Cardiac muscle cell (in vitro differentiated cells and primary cell): ENCODE data around the gene SCYL2. TPM values are rescaled to one million over a fixed set of nuclear protein-coding genes. Genes with fewer than 3 reads are reported as not detected.

ENCODE experiments used
- DNase-seq, 2 donors: peaks; one replicate each; pipeline versions ENCODE4 v3.0.0 to v3.0.0-alpha.2; 2010 to 2017; ENCODE audit warnings: low read depth in 1 of 2, low spot score in 1 of 2
- H3K27ac ChIP-seq: fragments of 200-600 bp; sonication (generic); 2 replicates; pipeline ENCODE4 v1.5.1; 2016
- H3K27me3 ChIP-seq: fragments of 200-600 bp; sonication (generic); 2 replicates; pipeline ENCODE4 v1.6.0; 2016; ENCODE audit warnings: control low read depth
- H3K36me3 ChIP-seq: fragments of 200-600 bp; sonication (generic); 2 replicates; pipeline ENCODE4 v1.5.1; 2016; ENCODE audit warnings: control low read depth
- H3K4me1 ChIP-seq: fragments of 200-600 bp; sonication (generic); 2 replicates; pipeline ENCODE4 v1.8.1; 2017; ENCODE audit warnings: low read depth, mild to moderate bottlenecking, mixed run types
- H3K4me3 ChIP-seq: fragments of 200-600 bp; sonication (generic); 2 replicates; pipeline ENCODE4 v1.5.1; 2016; ENCODE audit warnings: mild to moderate bottlenecking
- H3K9me3 ChIP-seq: fragments of 200-600 bp; sonication (generic); 2 replicates; pipeline ENCODE4 v1.5.1; 2017; ENCODE audit warnings: low read depth, mild to moderate bottlenecking, control low read depth
- polyA plus RNA-seq: library from polyadenylated mRNA; unstranded; fragments of >200 nt; fragmentation: Nextera tagmentation; extraction: Ambion mirVana; gene quantifications from 2 replicates; pipeline ENCODE4 v1.2.1, GENCODE V29; 2016
- total RNA-seq: library from RNA; depleted of rRNA; stranded (reverse); fragments of >200 nt; gene quantifications from 2 replicates; pipeline ENCODE4 v1.2.3, GENCODE V29; 2016
- TF ChIP-seq, protein P1 (sequence below): IDR thresholded peaks from 2 replicates; pipeline ENCODE4 v1.5.1; 2012; ENCODE audit warnings: low read depth, mild to moderate bottlenecking, low read length

Gene SCYL2
- total and polyA plus RNA-seq, 2 experiments from 2014 or later, result 26.7 to 60.7 TPM

- H3K27me3 ChIP-seq, result peaks cover 2% of the 10 kb centered on the region
- TF ChIP-seq, protein P1, sequence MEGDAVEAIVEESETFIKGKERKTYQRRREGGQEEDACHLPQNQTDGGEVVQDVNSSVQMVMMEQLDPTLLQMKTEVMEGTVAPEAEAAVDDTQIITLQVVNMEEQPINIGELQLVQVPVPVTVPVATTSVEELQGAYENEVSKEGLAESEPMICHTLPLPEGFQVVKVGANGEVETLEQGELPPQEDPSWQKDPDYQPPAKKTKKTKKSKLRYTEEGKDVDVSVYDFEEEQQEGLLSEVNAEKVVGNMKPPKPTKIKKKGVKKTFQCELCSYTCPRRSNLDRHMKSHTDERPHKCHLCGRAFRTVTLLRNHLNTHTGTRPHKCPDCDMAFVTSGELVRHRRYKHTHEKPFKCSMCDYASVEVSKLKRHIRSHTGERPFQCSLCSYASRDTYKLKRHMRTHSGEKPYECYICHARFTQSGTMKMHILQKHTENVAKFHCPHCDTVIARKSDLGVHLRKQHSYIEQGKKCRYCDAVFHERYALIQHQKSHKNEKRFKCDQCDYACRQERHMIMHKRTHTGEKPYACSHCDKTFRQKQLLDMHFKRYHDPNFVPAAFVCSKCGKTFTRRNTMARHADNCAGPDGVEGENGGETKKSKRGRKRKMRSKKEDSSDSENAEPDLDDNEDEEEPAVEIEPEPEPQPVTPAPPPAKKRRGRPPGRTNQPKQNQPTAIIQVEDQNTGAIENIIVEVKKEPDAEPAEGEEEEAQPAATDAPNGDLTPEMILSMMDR, result no peak
- DNase-seq, result peak in 1 of 2 donors; percentile 19
- H3K4me1 ChIP-seq, result no peaks in the 10 kb centered on the region
- no peak overlapping the region for H3K27ac ChIP-seq
- H3K4me3 ChIP-seq, result no peak overlapping the region
- no peaks in the 10 kb centered on the region for H3K36me3 ChIP-seq
- no peaks in the 10 kb centered on the region for H3K9me3 ChIP-seq
Measured at GRCh38 chr12:100359822-100360221, 92.8 kb downstream of the SCYL2 start.

GRCh38 chr12:100360450-100360849 lies 93.5 kb downstream of the SCYL2 start:
- H3K9me3 ChIP-seq, result no peaks in the 10 kb centered on the region
- H3K27me3 ChIP-seq, result peaks cover 2% of the 10 kb centered on the region
- no peak for DNase-seq
- H3K4me1 ChIP-seq, result no peaks in the 10 kb centered on the region
- H3K4me3 ChIP-seq, result no peak overlapping the region
- no peak overlapping the region for H3K27ac ChIP-seq
- H3K36me3 ChIP-seq, result no peaks in the 10 kb centered on the region
- TF ChIP-seq, protein P1, result no peak

DNA sequence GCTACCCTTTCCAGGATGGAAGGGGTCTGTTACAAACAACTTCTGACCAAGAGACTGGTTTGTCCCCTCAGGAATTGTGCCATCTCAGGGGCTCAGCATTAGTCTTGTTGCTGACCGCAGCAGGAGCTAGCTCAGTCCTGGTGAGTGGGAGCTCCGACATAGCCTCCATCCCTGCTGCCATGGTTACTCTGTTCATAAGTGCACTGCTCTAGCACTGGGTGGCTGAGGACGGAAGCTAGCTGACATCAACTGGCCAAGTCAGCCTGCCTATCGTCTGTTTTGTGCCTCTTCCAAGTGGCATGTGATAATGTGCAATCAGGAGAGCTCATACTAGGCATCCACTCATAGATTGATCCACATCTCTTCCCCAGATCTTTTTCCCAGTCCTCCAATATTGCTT lies 97.3 kb downstream of the SCYL2 start:
- TF ChIP-seq, protein P1, result no peak
- H3K27ac ChIP-seq, result no peak overlapping the region
- DNase-seq, result no peak

DNA sequence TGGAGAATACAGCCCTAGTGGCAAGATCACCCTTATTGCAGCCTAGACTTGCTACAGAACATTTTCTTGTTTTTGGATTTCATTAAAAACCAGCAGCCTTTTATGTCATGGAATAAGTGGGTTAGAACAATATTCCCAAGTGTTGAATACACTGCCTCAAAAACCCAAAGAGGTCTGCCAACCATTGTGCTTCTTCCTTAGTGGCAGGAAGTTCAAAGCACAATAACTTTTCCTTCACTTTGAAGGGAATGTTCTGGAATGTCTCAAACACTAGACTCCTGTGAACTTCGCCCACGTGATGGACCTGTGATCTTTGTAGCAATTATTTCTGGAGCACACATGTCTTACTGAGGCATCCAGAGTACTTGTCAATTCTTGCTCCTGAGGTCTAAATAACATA lies 98.4 kb downstream of the SCYL2 start:
- DNase-seq, result no peak
- H3K4me3 ChIP-seq, result no peak overlapping the region
- H3K4me1 ChIP-seq, result no peaks in the 10 kb centered on the region
- TF ChIP-seq, protein P1, result no peak
- H3K27me3 ChIP-seq, result no peaks in the 10 kb centered on the region
- H3K9me3 ChIP-seq, result no peaks in the 10 kb centered on the region
- no peaks in the 10 kb centered on the region for H3K36me3 ChIP-seq
- H3K27ac ChIP-seq, result no peak overlapping the region

More for the DNA sequence above, 97.3 kb downstream of the SCYL2 start:
- H3K27me3 ChIP-seq, result no peaks in the 10 kb centered on the region
- no peaks in the 10 kb centered on the region for H3K36me3 ChIP-seq
- no peak overlapping the region for H3K4me3 ChIP-seq
- H3K4me1 ChIP-seq, result no peaks in the 10 kb centered on the region
- H3K9me3 ChIP-seq, result no peaks in the 10 kb centered on the region

- TF ChIP-seq, protein P1, result no peak
- Histone ChIP-seq H3K27me3 (no peaks in the 10 kb centered on the region), H3K4me3 (no peak overlapping the region), H3K9me3 (no peaks in the 10 kb centered on the region), H3K36me3 (no peaks in the 10 kb centered on the region), H3K4me1 (no peaks in the 10 kb centered on the region), H3K27ac (no peak overlapping the region)
- no peak for DNase-seq
Measured at GRCh38 chr12:100368066-100368465, 101.1 kb downstream of the SCYL2 start.

- H3K27me3 ChIP-seq, result no peaks in the 10 kb centered on the region
- no peak overlapping the region for H3K27ac ChIP-seq
- no peak overlapping the region for H3K4me3 ChIP-seq
- DNase-seq, result no peak
- H3K36me3 ChIP-seq, result no peaks in the 10 kb centered on the region
- no peaks in the 10 kb centered on the region for H3K4me1 ChIP-seq
- TF ChIP-seq, protein P1, result no peak
- no peaks in the 10 kb centered on the region for H3K9me3 ChIP-seq
Measured at GRCh38 chr12:100371146-100371545, 104.2 kb downstream of the SCYL2 start.
